HG03280 (cell line): ENCODE results near the gene SHISAL2B.
"Not testable (repeated sequence)": the region's sequence is repeated elsewhere in the genome, so short reads cannot be mapped to it uniquely, and the experiment has no call there.

Experiments used
- ATAC-seq: cut with Tn5 transposase; IDR thresholded peaks from one replicate; pipeline ENCODE4 v1.9.1; 2021; ENCODE audit warnings: mild to moderate bottlenecking, moderate library complexity; ENCODE audit not compliant: unreplicated experiment

The SHISAL2B gene

DNA sequence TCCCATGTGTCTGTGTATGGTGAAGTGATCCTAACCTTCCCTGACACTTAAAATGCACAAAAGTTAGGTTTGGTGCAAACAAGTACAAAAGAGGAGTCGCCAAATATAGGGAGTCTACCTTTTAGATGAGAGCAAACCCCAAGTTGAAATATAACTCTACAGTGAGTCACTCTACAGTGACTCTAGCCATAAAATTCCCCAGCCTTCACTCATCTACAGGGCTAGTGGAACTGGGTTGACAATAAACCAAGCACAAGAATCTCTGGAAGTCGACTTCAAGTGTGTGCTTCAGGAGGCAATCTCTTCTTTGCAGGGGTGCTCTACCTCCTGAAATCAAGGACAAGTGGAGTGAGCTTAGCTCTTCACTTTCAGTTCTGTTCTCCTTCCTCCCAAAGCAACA, 3.3 kb downstream of the SHISAL2B start:
- no peak for ATAC-seq

DNA sequence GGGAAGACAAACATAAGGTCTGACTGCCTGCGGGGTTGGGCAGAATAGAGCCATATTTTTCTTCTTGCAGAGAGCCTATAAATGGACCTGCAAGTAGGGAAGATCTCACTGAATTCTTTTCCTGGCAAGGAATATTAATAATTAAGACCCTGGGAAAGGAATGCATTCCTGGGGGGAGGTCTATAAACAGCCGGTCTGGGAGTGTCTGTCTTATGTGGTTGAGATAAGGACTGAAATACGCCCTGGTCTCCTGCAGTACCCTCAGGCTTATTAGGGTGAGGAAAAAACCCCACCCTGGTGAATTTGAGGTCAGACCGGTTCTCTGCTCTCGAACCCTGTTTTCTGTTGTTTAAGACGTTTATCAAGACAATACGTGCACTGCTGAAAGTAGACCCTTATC, 6.1 kb downstream of the SHISAL2B start:
- not testable (repeated sequence) for ATAC-seq

DNA sequence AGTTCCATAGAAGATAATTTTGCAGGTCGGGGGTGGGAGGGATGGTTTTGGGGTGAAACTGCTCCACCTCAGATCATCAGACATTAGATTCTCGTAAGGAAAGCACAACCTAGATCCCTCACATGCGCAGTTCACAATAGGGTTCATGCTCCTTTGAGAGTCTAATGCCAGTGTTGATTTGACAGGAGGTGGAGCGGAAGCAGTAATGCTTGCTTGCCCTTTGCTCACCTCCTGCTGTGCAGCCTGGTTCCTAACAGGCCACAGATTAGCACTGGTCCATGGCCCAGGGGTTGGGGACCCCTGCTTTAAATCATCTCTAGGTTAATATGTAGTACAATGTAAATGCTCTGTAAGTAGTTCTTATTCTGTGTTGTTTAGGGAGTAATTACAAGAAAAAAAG, 10.5 kb downstream of the SHISAL2B start:
- no peak for ATAC-seq

DNA sequence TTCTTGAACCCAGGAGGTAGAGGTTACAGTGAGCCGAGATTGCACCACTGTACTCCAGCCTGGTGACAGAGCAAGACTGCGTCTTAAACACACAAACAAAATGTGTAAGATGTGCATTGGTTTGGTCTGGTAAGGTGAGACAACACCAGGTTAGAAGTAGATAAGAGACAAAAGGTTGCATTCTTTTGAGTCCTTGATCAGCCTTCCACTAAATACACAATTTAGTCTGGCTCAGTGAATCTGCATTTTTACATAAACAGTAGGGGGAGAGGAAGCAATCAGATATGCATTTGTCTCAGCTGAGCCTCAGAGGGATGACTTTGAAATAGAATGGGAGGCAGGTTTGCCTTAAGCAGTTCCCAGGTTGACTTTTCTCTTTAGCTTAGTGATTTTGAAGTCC, 15.8 kb downstream of the SHISAL2B start:
- not testable (repeated sequence) for ATAC-seq

DNA sequence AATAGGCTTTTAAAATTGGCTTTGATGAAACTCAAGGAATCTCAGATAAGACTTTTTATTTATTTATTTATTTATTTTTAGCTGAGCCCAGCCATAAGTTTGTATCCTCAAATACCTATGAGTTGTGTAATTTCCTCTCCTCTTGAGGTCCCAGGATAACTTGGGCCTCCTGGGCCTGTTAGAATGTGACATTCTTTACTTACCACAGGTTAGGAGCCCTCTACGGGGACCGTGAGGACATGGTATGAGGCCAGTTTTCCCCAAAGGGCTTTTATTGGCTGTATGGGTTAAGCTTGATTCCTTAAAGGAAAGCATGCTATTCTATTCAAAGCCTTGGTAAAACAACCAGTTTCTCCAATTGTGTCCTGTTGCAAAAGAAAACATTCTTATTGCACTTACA, 16.9 kb downstream of the SHISAL2B start:
- ATAC-seq: no peak

DNA sequence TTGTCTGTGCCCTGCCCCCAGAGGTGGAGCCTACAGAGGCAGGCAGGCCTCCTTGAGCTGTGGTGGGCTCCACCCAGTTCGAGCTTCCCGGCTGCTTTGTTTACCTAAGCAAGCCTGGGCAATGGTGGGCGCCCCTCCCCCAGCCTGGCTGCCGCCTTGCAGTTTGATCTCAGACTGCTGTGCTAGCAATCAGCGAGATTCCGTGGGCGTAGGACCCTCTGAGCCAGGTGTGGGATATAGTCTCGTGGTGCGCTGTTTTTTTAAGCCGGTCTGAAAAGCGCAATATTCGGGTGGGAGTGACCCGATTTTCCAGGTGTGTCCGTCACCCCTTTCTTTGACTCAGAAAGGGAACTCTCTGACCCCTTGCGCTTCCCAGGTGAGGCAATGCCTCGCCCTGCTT, 24.2 kb downstream of the SHISAL2B start:
- ATAC-seq: not testable (repeated sequence)

DNA sequence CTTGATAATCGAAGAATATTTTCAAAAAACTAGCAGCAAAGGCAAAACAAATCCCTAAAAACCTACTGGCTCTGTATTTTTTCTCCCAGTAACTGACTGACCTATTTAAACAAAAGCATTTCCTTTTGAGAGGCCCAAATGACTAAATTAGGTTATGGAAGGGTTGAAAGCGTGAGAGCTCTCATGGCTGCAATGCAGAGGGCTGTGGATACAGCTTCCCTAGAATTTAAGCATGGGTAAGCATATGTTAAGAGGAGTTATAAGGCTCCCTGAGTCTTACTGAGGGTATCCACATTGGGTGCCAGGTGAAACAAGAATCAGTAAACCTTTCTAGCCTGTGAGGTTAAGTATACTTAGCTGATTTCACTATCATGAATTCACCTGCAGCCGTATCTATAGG, 32.3 kb downstream of the SHISAL2B start:
- ATAC-seq: no peak

DNA sequence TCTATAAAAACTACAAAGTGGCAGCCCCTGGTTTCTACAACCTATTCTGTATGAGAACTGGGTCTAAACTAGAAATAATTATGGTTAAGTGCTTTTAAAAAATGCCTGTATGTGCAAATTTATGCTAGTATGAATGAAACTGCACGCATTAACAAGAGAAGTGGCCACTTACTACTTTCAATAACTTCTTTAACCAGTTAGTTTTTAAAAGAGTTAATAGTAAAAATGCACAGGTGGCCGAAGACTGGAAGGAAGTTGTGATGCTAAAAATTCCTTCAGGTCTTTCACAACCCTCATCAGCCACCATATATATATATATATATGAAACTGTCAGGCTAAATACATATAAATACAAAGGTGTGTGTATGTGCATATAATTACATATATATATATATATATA, 36.8 kb downstream of the SHISAL2B start:
- no peak for ATAC-seq

DNA sequence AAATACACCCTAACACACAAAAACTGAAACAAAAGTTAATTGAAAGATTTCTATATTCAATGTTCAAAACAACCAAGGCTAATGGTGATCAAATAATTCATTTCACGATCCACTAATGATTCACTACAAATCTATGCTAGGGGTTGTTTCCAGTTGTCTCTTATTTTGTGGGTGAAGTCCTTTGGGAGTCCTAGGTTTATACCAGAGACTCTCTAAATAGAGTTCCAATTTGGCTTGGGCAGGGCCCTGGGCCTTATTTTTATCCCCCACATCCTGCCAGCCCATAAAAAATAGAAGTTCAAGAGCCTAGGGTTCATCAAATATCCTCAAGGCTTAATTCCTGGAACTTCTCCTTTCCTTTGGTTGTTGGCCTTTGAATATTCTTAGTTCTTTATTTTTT, 52.1 kb downstream of the SHISAL2B start:
- no peak for ATAC-seq

DNA sequence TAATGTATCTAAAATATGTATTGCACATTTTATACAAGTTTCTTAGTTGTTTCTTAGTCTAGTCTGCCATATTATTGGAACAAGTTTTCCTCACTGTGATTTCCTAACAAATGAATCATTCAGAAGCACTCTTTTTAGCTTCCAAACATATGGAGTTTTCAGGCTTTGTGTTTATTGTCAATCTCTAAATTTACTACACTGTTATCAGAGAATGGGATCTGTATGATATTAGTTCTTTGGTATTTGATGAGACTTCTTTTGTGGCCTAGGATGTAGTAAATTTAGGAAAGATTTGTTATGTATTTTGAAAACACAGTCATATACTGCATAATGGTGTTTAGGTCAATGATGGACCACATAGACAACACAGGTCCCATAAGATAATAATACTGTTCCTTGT, 52.5 kb downstream of the SHISAL2B start:
- ATAC-seq: no peak

DNA sequence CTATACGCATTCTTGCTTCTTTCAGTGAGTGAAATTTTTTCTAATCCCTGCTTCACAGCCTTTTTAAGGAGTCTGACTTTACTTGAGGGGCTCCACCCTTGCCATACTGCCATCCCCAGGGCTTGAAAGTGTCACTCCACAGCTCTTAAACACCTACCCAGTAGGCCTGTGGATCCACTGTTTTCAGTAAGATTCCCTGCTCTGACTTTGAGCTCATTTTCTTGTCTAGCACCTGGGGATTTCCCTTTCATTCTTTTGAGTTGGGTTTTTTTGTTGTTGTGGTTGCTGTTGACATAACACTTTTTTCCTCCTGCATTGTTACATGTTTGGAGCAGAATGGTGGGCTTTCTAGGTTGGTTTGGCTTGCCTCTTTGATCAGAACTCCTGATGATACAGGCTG, 54.6 kb downstream of the SHISAL2B start:
- no peak for ATAC-seq

DNA sequence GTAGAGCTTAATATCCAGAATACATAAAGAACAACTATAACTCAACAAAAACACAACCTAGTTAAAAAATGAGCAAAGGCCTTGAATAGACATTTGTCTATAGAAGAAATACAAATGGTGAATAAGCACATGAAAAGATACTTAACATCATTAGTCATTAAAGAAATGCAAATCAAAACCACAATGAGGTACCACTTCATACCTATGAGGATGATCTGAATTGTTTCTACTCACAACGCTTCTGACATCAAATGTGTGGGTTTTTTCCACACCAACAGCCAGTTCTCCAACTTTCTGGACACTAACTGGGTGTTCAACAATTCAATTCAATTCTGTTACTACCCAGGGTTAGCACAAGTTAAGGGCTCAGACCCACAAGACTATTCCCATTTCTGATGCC, 56.1 kb downstream of the SHISAL2B start:
- ATAC-seq: no peak

DNA sequence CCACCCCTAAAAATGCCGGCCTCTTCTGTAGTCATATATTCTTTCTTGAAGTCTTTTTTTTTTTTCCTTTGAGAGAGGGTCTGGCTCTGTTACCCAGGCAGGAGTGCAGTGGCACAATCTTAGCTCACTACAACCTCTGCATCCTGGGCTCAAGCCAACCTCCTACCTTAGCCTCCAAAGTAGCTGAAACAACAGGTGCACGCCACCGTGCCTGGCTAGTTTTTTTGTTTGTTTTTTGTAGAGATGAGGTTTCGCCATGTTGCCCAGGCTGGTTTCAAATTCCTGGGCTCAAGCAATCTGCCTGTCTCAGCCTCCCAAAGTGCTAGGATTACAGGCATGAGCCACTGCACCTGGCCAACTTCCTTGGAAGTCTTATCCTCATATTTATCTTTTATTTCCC, 59.1 kb downstream of the SHISAL2B start:
- ATAC-seq: no peak

DNA sequence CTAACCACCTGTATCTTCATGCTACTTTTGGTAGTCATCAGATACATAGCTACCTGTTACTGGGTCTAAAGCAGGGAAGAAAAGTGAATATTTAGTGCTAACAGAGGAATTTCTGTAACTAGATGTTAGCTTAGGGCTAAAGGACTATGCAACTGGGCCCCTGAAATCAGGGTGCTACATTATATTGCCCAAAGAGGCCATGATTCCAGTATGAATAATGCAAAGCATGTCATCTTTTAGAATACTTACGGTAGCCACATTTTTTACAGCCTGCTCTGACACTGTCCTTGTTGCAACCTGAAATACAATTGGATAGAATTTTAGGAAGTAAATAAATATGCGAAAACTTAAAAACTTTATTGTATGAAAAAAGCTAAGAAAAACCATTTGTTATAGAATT, 63.8 kb downstream of the SHISAL2B start:
- ATAC-seq: no peak

DNA sequence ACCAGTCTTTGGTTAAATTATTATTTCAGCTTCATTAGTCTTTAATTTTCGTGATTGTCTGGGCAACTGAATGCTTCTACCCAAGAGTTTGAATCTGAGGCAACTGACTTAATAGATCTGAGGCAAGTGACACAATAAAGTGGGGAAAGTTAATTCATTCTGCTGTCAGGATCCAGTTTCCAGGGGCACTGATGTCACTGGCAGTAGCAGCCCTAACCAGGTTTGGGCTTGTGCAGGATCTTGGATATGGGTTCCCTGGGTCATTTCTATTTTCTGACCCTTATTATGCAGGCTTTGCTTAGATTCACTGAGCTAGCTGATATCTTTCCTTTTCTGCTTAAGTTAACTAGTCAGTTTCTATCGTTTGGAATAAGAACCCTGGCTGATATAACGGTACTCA, 68.6 kb downstream of the SHISAL2B start:
- no peak for ATAC-seq

DNA sequence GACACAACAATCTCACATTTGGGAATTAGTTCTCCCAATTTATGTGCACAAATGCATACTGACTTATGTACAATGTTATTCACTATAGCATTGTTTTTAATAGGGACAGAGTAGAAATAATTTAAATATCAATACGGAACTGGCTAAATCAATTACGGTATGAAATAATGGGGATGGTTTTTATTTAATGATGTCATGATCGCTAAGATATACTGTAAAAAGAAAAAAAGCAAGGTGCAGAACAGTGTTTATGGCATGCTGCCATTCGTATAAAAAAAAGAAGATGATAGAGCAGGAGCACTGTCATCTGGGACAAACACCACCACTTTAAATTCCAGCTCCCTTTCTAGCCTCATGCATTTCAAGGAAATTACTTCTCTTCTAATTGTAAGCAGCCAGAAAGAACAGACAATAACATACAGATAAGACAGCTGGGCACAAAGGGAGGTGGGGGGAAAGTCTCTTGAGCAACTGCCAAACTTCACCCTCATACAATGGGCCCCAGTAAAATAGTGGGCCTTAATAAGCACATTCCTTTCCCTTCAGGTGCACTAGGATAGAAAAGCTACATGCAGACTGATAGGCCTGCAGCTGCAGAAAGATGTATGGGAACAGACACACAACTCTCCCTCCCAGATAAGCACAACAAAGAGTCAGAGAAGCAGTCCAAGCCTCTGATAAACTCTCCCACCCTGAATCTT, 69.8 kb downstream of the SHISAL2B start:
- no peak for ATAC-seq

DNA sequence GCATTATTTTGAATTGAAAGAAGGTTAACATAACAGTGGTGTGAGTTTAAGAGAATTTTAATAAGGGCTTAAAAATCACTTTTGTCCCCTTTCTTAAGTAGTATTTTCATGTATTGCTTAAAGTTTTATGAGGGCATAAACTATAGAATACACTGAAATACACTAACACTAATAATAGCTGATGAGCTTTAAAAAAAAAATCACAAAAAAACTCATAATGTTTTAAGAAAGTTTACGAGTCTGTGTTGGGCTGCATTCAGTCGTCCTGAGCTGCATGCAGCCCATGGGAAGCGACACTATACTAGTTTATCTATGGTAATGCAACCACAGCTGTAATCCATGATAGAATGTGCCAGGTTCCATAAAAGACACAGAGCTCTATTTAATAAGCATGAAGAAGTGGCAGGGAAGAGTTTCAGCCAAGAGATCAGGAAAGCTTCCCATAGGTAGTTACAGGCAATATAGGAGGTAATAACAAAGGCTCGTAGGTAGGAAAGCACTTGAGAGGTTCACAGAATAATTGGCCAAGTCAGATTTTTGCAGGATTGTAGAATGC, 73.7 kb downstream of the SHISAL2B start:
- ATAC-seq: no peak

DNA sequence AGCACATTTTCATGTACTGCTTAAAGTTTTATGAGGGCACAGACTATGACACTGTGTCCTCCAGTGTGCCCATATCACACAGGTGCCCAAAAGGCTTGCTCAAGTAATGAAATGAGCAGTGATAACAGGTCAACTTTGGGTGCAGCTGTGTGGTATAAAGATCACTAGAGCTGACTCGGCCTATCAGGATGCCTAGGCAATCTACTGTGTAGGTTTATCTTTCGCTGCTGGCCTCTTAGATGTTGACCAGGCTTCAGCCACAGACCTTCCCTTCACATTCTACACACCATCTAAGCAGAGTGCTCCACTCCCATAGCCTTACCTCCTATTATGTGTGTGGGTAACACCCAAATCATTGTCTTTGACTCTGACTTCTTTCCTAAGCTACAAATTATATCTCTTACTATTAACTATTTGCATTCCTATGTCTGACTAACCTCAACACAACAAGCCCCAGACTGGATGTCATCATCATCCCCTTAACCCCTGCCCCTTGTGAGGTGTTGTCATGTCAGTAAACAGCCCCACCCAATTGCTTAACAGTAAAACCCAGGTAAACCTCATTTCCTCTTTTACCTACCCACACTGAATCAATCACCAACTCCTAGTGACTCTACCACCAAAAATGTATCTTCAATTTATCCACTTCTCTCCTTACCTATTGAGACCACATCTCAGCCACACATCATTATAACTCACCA, 75.7 kb downstream of the SHISAL2B start:
- no peak for ATAC-seq

DNA sequence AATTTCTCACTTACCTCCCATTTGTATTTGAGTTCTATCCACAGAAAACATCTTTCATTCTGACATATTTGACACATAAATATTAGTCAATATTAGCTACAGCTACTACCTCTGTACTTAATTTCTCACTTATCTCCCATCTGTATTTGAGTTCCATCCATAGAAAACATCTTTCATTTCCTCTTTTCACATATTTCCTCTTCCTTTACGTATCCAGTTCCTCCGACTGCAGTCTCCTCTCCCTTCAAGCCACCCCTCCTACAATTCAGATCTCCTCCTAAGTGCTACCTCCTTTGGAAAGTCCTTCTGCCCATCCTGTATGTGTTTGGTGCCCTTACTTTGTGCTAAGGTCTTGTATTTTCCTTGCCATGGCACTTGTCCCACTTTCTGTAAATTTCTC, 76.6 kb downstream of the SHISAL2B start:
- ATAC-seq: no peak
